ENCODE results near the gene CPNE6. TPM values are rescaled to one million over a fixed set of nuclear protein-coding genes. Genes with fewer than 3 reads are reported as not detected.

CPNE6 gene
- total RNA-seq, 1 experiment from 2014 or later = not detected

DNA sequence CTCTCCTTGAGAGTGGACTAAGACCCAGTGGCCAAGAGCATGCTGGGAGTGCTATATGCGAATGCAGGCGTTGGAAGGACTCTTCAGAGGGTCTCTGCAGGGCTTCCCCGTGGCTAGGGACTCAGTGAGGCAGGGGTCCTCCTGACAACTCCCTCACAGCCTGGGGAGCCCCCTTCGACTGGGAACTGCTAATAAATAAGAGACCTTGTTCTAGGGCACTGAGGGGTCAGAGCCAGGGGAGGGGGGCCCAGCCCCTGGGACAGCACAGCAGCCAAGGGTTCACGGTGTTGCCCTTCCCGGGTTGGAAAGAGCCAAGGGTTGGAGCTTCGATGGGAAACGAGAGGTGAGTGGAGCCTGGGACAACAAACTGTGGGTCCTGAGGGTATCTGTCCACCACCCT lies 6.0 kb upstream of the CPNE6 start:
- CTCF ChIA-PET = no interaction called here
- H3K27me3 ChIP-seq (replicated peaks; ENCODE audit: insufficient read depth, low read depth, low read length, poor library complexity) = peaks cover 6% of the 10 kb centered on the region
- H3K4me3 ChIP-seq (ENCODE audit: low read depth, low read length, poor library complexity, severe bottlenecking) = no peak overlapping the region
- no peak overlapping the region for H3K27ac ChIP-seq (ENCODE audit: low read depth, low read length, poor library complexity, severe bottlenecking)
- TF ChIP-seq, protein P1, sequence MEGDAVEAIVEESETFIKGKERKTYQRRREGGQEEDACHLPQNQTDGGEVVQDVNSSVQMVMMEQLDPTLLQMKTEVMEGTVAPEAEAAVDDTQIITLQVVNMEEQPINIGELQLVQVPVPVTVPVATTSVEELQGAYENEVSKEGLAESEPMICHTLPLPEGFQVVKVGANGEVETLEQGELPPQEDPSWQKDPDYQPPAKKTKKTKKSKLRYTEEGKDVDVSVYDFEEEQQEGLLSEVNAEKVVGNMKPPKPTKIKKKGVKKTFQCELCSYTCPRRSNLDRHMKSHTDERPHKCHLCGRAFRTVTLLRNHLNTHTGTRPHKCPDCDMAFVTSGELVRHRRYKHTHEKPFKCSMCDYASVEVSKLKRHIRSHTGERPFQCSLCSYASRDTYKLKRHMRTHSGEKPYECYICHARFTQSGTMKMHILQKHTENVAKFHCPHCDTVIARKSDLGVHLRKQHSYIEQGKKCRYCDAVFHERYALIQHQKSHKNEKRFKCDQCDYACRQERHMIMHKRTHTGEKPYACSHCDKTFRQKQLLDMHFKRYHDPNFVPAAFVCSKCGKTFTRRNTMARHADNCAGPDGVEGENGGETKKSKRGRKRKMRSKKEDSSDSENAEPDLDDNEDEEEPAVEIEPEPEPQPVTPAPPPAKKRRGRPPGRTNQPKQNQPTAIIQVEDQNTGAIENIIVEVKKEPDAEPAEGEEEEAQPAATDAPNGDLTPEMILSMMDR (conservative IDR thresholded peaks at IDR 0.05; ENCODE audit: low read depth, low read length) = no peak
- no peak for TF ChIP-seq EZH2 (IDR thresholded peaks at IDR 0.05; ENCODE audit: borderline replicate concordance, low read depth, low read length, poor library complexity, severe bottlenecking)
- POLR2A ChIA-PET (ENCODE audit: low non-redundant PET) = no interaction called here
- H3K9me3 ChIP-seq (ENCODE audit: low read depth, low read length, poor library complexity, severe bottlenecking) = no peaks in the 10 kb centered on the region
- intact Hi-C loops (cut with micrococcal nuclease; ENCODE audit: unreplicated experiment) = no loop called here
- no peak for DNase-seq (ENCODE audit: low spot score)
- no TSS peak for BruUV-seq (replicated peaks)
- H3K4me1 ChIP-seq (ENCODE audit: insufficient read depth, low read length, poor library complexity, severe bottlenecking) = no peaks in the 10 kb centered on the region
- no peaks in the 10 kb centered on the region for H3K36me3 ChIP-seq (ENCODE audit: insufficient read depth, low read length, poor library complexity, severe bottlenecking)

DNA sequence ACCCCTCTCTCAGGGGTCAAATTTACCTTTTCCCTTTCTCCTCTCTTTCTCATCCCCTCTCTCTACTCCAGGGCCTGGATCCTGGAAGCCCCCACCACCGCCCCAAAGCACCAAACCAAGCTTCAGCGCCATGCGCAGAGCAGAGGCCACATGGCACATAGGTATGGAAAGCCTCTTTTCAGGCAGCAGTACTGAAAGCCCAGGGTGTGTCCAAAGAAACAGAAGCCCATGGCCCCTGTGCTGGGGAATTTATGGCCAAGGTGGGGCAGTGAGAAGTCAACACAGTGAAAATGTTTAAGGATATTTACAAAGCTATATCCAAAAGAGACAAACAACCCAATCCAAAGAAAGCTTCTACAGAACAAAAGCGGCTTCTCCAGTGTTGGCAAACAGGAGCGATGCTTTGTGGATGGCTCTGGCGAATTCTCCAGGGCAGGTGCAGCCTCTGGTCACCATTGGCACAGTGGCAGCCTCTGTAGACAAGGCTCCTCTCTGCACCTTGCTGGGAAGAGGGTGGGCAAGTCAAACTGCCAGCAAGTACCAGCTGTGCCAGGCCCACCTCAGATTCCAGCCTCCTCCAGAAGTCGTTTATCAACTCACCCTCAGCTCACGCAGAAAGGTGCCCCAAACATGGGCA lies 4.7 kb upstream of the CPNE6 start:
- H3K36me3 ChIP-seq (ENCODE audit: insufficient read depth, low read length, poor library complexity, severe bottlenecking) = no peaks in the 10 kb centered on the region

GRCh38 chr14:24067133-24068082 lies 4.0 kb upstream of the CPNE6 start:
- POLR2A ChIA-PET (ENCODE audit: low non-redundant PET) = no interaction called here
- intact Hi-C loops (cut with micrococcal nuclease; ENCODE audit: unreplicated experiment) = no loop called here

More for the DNA sequence above, 4.7 kb upstream of the CPNE6 start:
- Histone ChIP-seq H3K27ac (ENCODE audit: low read depth, low read length, poor library complexity, severe bottlenecking) (no peak overlapping the region), H3K4me1 (ENCODE audit: insufficient read depth, low read length, poor library complexity, severe bottlenecking) (no peaks in the 10 kb centered on the region), H3K27me3 (replicated peaks; ENCODE audit: insufficient read depth, low read depth, low read length, poor library complexity) (peaks cover 11% of the 10 kb centered on the region), H3K9me3 (ENCODE audit: low read depth, low read length, poor library complexity, severe bottlenecking) (no peaks in the 10 kb centered on the region), H3K4me3 (ENCODE audit: low read depth, low read length, poor library complexity, severe bottlenecking) (no peak overlapping the region)
- POLR2A ChIA-PET (ENCODE audit: low non-redundant PET) = no interaction called here
- TF ChIP-seq, protein P1 (conservative IDR thresholded peaks at IDR 0.05; ENCODE audit: low read depth, low read length) = no peak
- no peak for TF ChIP-seq EZH2 (IDR thresholded peaks at IDR 0.05; ENCODE audit: borderline replicate concordance, low read depth, low read length, poor library complexity, severe bottlenecking)
- BruUV-seq (replicated peaks) = no TSS peak
- CTCF ChIA-PET = no interaction called here
- DNase-seq (ENCODE audit: low spot score) = no peak
- intact Hi-C loops (cut with micrococcal nuclease; ENCODE audit: unreplicated experiment) = no loop called here

More at GRCh38 chr14:24067133-24068082, 4.0 kb upstream of the CPNE6 start:
- DNase-seq (ENCODE audit: low spot score) = no peak
- H3K27ac ChIP-seq (ENCODE audit: low read depth, low read length, poor library complexity, severe bottlenecking) = no peak overlapping the region
- BruUV-seq (replicated peaks) = no TSS peak
- H3K27me3 ChIP-seq (replicated peaks; ENCODE audit: insufficient read depth, low read depth, low read length, poor library complexity) = peaks cover 16% of the 10 kb centered on the region
- TF ChIP-seq EZH2 (IDR thresholded peaks at IDR 0.05; ENCODE audit: borderline replicate concordance, low read depth, low read length, poor library complexity, severe bottlenecking) = no peak
- TF ChIP-seq, protein P1 (conservative IDR thresholded peaks at IDR 0.05; ENCODE audit: low read depth, low read length) = no peak
- CTCF ChIA-PET = no interaction called here
- H3K36me3 ChIP-seq (ENCODE audit: insufficient read depth, low read length, poor library complexity, severe bottlenecking) = no peaks in the 10 kb centered on the region
- no peak overlapping the region for H3K4me3 ChIP-seq (ENCODE audit: low read depth, low read length, poor library complexity, severe bottlenecking)
- H3K9me3 ChIP-seq (ENCODE audit: low read depth, low read length, poor library complexity, severe bottlenecking) = no peaks in the 10 kb centered on the region
- no peaks in the 10 kb centered on the region for H3K4me1 ChIP-seq (ENCODE audit: insufficient read depth, low read length, poor library complexity, severe bottlenecking)

All from A673 (cell line).